HG02571 (cell line): ENCODE data around the gene KCNH6.

ENCODE experiments used
- ATAC-seq: cut with Tn5 transposase; IDR thresholded peaks from one replicate; pipeline ENCODE4 v1.9.1; 2021; ENCODE audit warnings: mild to moderate bottlenecking, moderate library complexity; ENCODE audit not compliant: unreplicated experiment

The KCNH6 gene

GRCh38 chr17:63592797-63593196, 69.6 kb downstream of the KCNH6 start:
- ATAC-seq, result no peak

GRCh38 chr17:63595132-63595531, 72.0 kb downstream of the KCNH6 start:
- no peak for ATAC-seq
